Measurements from ENCODE around the gene LDLRAD4.
A peak's percentile ranks its signal among the peaks of the same experiment; 100 is the strongest.

Gene LDLRAD4

GRCh38 chr18:13548966-13549879, 330.7 kb downstream of the LDLRAD4 start:
- DNase-seq (ENCODE audit: low read depth in 2 of 2) = no peak

- DNase-seq (ENCODE audit: low read depth in 2 of 2) = no peak
Measured at GRCh38 chr18:13549880-13550232, 331.3 kb downstream of the LDLRAD4 start.

- DNase-seq (ENCODE audit: low read depth in 2 of 2) = no peak
Measured at GRCh38 chr18:13550418-13551304, 332.1 kb downstream of the LDLRAD4 start.

GRCh38 chr18:13551305-13551603, 332.7 kb downstream of the LDLRAD4 start:
- no peak for DNase-seq (ENCODE audit: low read depth in 2 of 2)

- no peak for DNase-seq (ENCODE audit: low read depth in 2 of 2)
Measured at GRCh38 chr18:13551841-13552733, 333.5 kb downstream of the LDLRAD4 start.

GRCh38 chr18:13553449-13553848, 334.9 kb downstream of the LDLRAD4 start:
- no peak for DNase-seq (ENCODE audit: low read depth in 2 of 2)

GRCh38 chr18:13555192-13555591, 336.6 kb downstream of the LDLRAD4 start:
- DNase-seq (ENCODE audit: low read depth in 2 of 2) = no peak

GRCh38 chr18:13555865-13556264, 337.3 kb downstream of the LDLRAD4 start:
- no peak for DNase-seq (ENCODE audit: low read depth in 2 of 2)

- no peak for DNase-seq (ENCODE audit: low read depth in 2 of 2)
Measured at GRCh38 chr18:13556502-13556901, 337.9 kb downstream of the LDLRAD4 start.

- no peak for DNase-seq (ENCODE audit: low read depth in 2 of 2)
Measured at GRCh38 chr18:13558124-13558523, 339.6 kb downstream of the LDLRAD4 start.

- no peak for DNase-seq (ENCODE audit: low read depth in 2 of 2)
Measured at GRCh38 chr18:13558790-13559189, 340.2 kb downstream of the LDLRAD4 start.

- no peak for DNase-seq (ENCODE audit: low read depth in 2 of 2)
Measured at GRCh38 chr18:13559754-13560153, 341.2 kb downstream of the LDLRAD4 start.

GRCh38 chr18:13560306-13560705, 341.7 kb downstream of the LDLRAD4 start:
- no peak for DNase-seq (ENCODE audit: low read depth in 2 of 2)

GRCh38 chr18:13562494-13563029, 344.0 kb downstream of the LDLRAD4 start:
- DNase-seq (ENCODE audit: low read depth in 2 of 2) = peak; percentile 70 to 89

- no peak for DNase-seq (ENCODE audit: low read depth in 2 of 2)
Measured at GRCh38 chr18:13563390-13563805, 344.8 kb downstream of the LDLRAD4 start.

- DNase-seq (ENCODE audit: low read depth in 2 of 2) = no peak
Measured at GRCh38 chr18:13564579-13564978, 346.0 kb downstream of the LDLRAD4 start.

- DNase-seq (ENCODE audit: low read depth in 2 of 2) = no peak
Measured at GRCh38 chr18:13565228-13565627, 346.7 kb downstream of the LDLRAD4 start.

- DNase-seq (ENCODE audit: low read depth in 2 of 2) = no peak
Measured at GRCh38 chr18:13566941-13567746, 348.6 kb downstream of the LDLRAD4 start.

GRCh38 chr18:13568443-13569392, 350.2 kb downstream of the LDLRAD4 start:
- DNase-seq (ENCODE audit: low read depth in 2 of 2) = peak in 1 of 2 experiments; percentile 52

Data from stimulated activated CD4-positive, alpha-beta T cell treated with anti-CD3 and anti-CD28 coated beads, Interleukin-12 subunit alpha, Interleukin-12 subunit beta, amount 100 ng/mL, for 24 hours (primary cell).